Endothelial cell of umbilical vein (primary cell): ENCODE results near the gene NFIC. TPM values are rescaled to one million over a fixed set of nuclear protein-coding genes. Genes with fewer than 3 reads are reported as not detected.

Experiments
- BruUV-seq: library from RNA; stranded (reverse); fragments of 400-500 nt; replicated peaks from 2 replicates; lab custom pipeline; 2021; lab: Mats Ljungman, UMichigan
- CTCF ChIA-PET: fragments of 300-600, 350-600 bp; sonication (Branson Sonifier 250); formaldehyde crosslinking; loops from one replicate; lab custom pipeline; 2021; ENCODE audit warnings: antibody characterized with exemption, inconsistent platforms; lab: Charles Lee
- POLR2A ChIA-PET: fragments of 300-600, 350-600 bp; sonication (Branson Sonifier 250); formaldehyde crosslinking; loops from one replicate; lab custom pipeline; 2021; ENCODE audit warnings: antibody characterized with exemption, inconsistent platforms; lab: Charles Lee
- DNase-seq: peaks from one replicate; pipeline ENCODE4 v3.0.0-alpha.2; 2011; ENCODE audit warnings: low read depth, low spot score
- FAIRE-seq: peaks from 2 replicates; lab custom pipeline; 2011; peaks lifted over from hg19 to GRCh38; lab: Jason Lieb, UNC
- H2AFZ ChIP-seq: 2 replicates; pipeline ENCODE4 v1.6.0; 2012; ENCODE audit warnings: low read depth, low read length, control low read depth, inconsistent platforms
- H3K27ac ChIP-seq: 2 replicates; pipeline ENCODE4 v1.5.1; 2011; ENCODE audit warnings: low read depth, mild to moderate bottlenecking, control low read depth, low read length, moderate library complexity; ENCODE audit not compliant: insufficient read depth
- H3K27me3 ChIP-seq, 2 experiments: 2 replicates each; pipeline versions ENCODE4 v1.6.0 to v1.6.1; 2011; ENCODE audit warnings: low read length in 2 of 2, mixed read lengths in 1 of 2; ENCODE audit not compliant: control insufficient read depth in 2 of 2, insufficient read depth in 2 of 2
- H3K36me3 ChIP-seq, 2 experiments: 2 replicates in 1 of 2; 3 replicates in 1 of 2; pipeline ENCODE4 v1.5.1; 2011; ENCODE audit warnings: low read length in 2 of 2, mild to moderate bottlenecking in 1 of 2, moderate library complexity in 1 of 2; ENCODE audit not compliant: control insufficient read depth in 2 of 2, insufficient read depth in 2 of 2; ENCODE audit errors: extremely low read depth in 1 of 2
- H3K4me1 ChIP-seq: 3 replicates; pipeline ENCODE4 v1.5.1; 2011; ENCODE audit warnings: mild to moderate bottlenecking, low read length; ENCODE audit not compliant: control insufficient read depth, insufficient read depth; ENCODE audit errors: extremely low read depth
- H3K4me2 ChIP-seq: 2 replicates; pipeline ENCODE4 v1.6.1; 2011; ENCODE audit warnings: low read length, control low read depth, mixed read lengths; ENCODE audit not compliant: insufficient read depth
- H3K4me3 ChIP-seq, 3 experiments: fragments of 200-600 bp in 1 of 3; sonication (generic), shearing (Covaris generic) in 1 of 3; replicated peaks in 1 of 3; 2 replicates each; pipeline ENCODE4 v1.5.1; 2011 to 2016; ENCODE audit warnings: control low read depth in 3 of 3, low read length in 3 of 3, mild to moderate bottlenecking in 2 of 3, inconsistent platforms in 1 of 3, low read depth in 1 of 3, moderate library complexity in 1 of 3; ENCODE audit not compliant: insufficient read depth in 1 of 3
- H3K79me2 ChIP-seq: 2 replicates; pipeline ENCODE4 v1.6.0; 2012; ENCODE audit warnings: low read length, inconsistent platforms; ENCODE audit not compliant: control insufficient read depth, insufficient read depth
- H3K9ac ChIP-seq: replicated peaks from 2 replicates; pipeline ENCODE3; 2011; ENCODE audit warnings: low read length, control low read depth; ENCODE audit not compliant: insufficient read depth; ENCODE audit errors: extremely low read depth
- H3K9me1 ChIP-seq: replicated peaks from 3 replicates; pipeline ENCODE4 v1.6.0; 2011; ENCODE audit warnings: mild to moderate bottlenecking, low read length; ENCODE audit not compliant: control insufficient read depth, insufficient read depth; ENCODE audit errors: extremely low read depth
- H3K9me3 ChIP-seq: replicated peaks from 2 replicates; pipeline ENCODE4 v1.5.1; 2012; ENCODE audit warnings: low read length, inconsistent platforms; ENCODE audit not compliant: control insufficient read depth, insufficient read depth
- H4K20me1 ChIP-seq: replicated peaks from 2 replicates; pipeline ENCODE3; 2011; ENCODE audit warnings: mild to moderate bottlenecking, low read length; ENCODE audit not compliant: control insufficient read depth, insufficient read depth; ENCODE audit errors: extremely low read depth
- CTCF ChIP-seq, 2 donors: IDR thresholded peaks; 1 replicate in 1 of 2; 2 replicates in 1 of 2; pipeline ENCODE4 v1.5.1; 2011; ENCODE audit warnings: low read length in 2 of 2, mild to moderate bottlenecking in 2 of 2, moderate library complexity in 2 of 2, control low read depth in 1 of 2, inconsistent platforms in 1 of 2, low read depth in 1 of 2; ENCODE audit not compliant: insufficient read depth in 1 of 2; ENCODE audit errors: extremely low read depth in 1 of 2
- EZH2 ChIP-seq: IDR thresholded peaks from 2 replicates; pipeline ENCODE4 v1.6.1; 2012; ENCODE audit warnings: borderline replicate concordance, low read depth, mild to moderate bottlenecking, moderate library complexity, low read length, inconsistent platforms; ENCODE audit not compliant: severe bottlenecking
- GATA2 ChIP-seq: IDR thresholded peaks from 2 replicates; pipeline ENCODE4 v1.7.0; 2011; ENCODE audit warnings: low read depth, mild to moderate bottlenecking, moderate library complexity, mixed read lengths, low read length; ENCODE audit not compliant: insufficient read length, insufficient read depth
- JUN ChIP-seq: IDR thresholded peaks from 2 replicates; pipeline ENCODE4 v1.6.1; 2011; ENCODE audit warnings: borderline replicate concordance, low read depth; ENCODE audit not compliant: insufficient read length, insufficient read depth
- MAX ChIP-seq: IDR thresholded peaks from 2 replicates; pipeline ENCODE4 v1.6.1; 2011; ENCODE audit not compliant: insufficient read depth, insufficient read length
- POLR2A ChIP-seq: IDR thresholded peaks from 2 replicates; pipeline ENCODE4 v1.6.1; 2012; ENCODE audit warnings: low read depth, mild to moderate bottlenecking, control low read depth, low read length
- dilution Hi-C: fragments of 300-500 bp; cut with MboI; formaldehyde crosslinking; loops from one replicate; pipeline ENCODE4 v1.15.0; 2019; ENCODE audit warnings: low sequenced_read_pairs; ENCODE audit not compliant: extremely low pct_ligation_motif_present
- intact Hi-C: fragments of 100-400 bp; cut with micrococcal nuclease; formaldehyde crosslinking; loops from one replicate; pipeline ENCODE4 v1.10.0; 2022
- polyA plus RNA-seq, 4 experiments: library from polyadenylated mRNA; depleted of rRNA in 3 of 4; stranded (reverse) in 3 of 4; unstranded in 1 of 4; fragments of >200 nt; gene quantifications; 2 replicates each; pipeline versions ENCODE4 v1.2.1 to v1.2.3, GENCODE V29; 2011 to 2012; ENCODE audit warnings: missing spikeins in 1 of 4
- total RNA-seq: library from RNA; stranded (reverse); gene quantifications from 2 replicates; pipeline ENCODE4 v1.2.3, GENCODE V29; 2021

The NFIC gene
- total and polyA plus RNA-seq, 2 donors (not counting 3 experiments of a cell fraction or from before 2014, with no cell fraction given): 11.4 to 133 TPM

GRCh38 chr19:3465552-3465951 is 99.2 kb downstream of the NFIC start:
- Histone ChIP-seq H3K4me2 (no peak overlapping the region), H3K9me1 (no peaks in the 10 kb centered on the region), H3K4me1 (no peaks in the 10 kb centered on the region), H3K36me3 (peaks cover 0 to 8% of the 10 kb centered on the region in 2 experiments), H3K9ac (no peak overlapping the region), H3K27ac (no peak overlapping the region), H3K4me3 (no peak overlapping the region), H3K9me3 (no peaks in the 10 kb centered on the region), H3K79me2 (no peaks in the 10 kb centered on the region), H4K20me1 (no peaks in the 10 kb centered on the region), H2AFZ (no peak overlapping the region), H3K27me3 (no peaks in the 10 kb centered on the region)
- intact Hi-C loops (no loop called here), dilution Hi-C loops (no loop called here)
- ChIA-PET CTCF (interaction anchor here (0.6 to 1.3 kb wide), 4 partner anchors 20 to 161 kb away, joined by 3 to 4 read pairs (median 4); no protein-coding TSS in a partner anchor), POLR2A (no interaction called here)
- DNase-seq (no peak), FAIRE-seq (no peak)
- no TSS peak for BruUV-seq
- TF ChIP-seq POLR2A: no peak
- TF ChIP-seq GATA2: no peak
- TF ChIP-seq JUN: no peak
- TF ChIP-seq EZH2: no peak
- TF ChIP-seq MAX: no peak
- TF ChIP-seq CTCF (IDR thresholded peaks at IDR 0.05; ENCODE audit: extremely low read depth in 1 of 2, insufficient read depth in 1 of 2, low read depth in 1 of 2, low read length in 2 of 2): no peak
